GM18519 (cell line): Measurements from ENCODE around the gene DCP1B.

Source experiments
- ATAC-seq: cut with Tn5 transposase; IDR thresholded peaks from one replicate; pipeline ENCODE4 v1.9.1; 2021; ENCODE audit warnings: mild to moderate bottlenecking, moderate library complexity; ENCODE audit not compliant: unreplicated experiment, low FRiP score

The DCP1B gene

GRCh38 chr12:1911598-1912575, 92.4 kb downstream of the DCP1B start:
- ATAC-seq, result no peak

GRCh38 chr12:1910468-1910867, 93.8 kb downstream of the DCP1B start:
- no peak for ATAC-seq

- ATAC-seq, result no peak
These were observed 95.5 kb downstream of the DCP1B start for GRCh38 chr12:1908758-1909157.

GRCh38 chr12:1907652-1908611, 96.3 kb downstream of the DCP1B start:
- no peak for ATAC-seq

GRCh38 chr12:1906579-1906978, 97.7 kb downstream of the DCP1B start:
- no peak for ATAC-seq

GRCh38 chr12:1904875-1905274, 99.4 kb downstream of the DCP1B start:
- ATAC-seq, result no peak

GRCh38 chr12:1896964-1897363, 107.3 kb downstream of the DCP1B start:
- no peak for ATAC-seq
